SW480 (cell line): ENCODE measurements around the gene GRHL1.

Experiments used
- DNase-seq: peaks from one replicate; pipeline ENCODE4 v3.0.0-alpha.2; 2016; ENCODE audit warnings: low spot score

The GRHL1 gene

GRCh38 chr2:10043256-10043905 lies 91.9 kb downstream of the GRHL1 start, which contains the start of gene KLF11:
Gene KLF11, plus strand, starts transcription at chr2:10043550. Its CDS starts 167 bp downstream, at chr2:10043717.
- DNase-seq = peak; percentile 91

DNA sequence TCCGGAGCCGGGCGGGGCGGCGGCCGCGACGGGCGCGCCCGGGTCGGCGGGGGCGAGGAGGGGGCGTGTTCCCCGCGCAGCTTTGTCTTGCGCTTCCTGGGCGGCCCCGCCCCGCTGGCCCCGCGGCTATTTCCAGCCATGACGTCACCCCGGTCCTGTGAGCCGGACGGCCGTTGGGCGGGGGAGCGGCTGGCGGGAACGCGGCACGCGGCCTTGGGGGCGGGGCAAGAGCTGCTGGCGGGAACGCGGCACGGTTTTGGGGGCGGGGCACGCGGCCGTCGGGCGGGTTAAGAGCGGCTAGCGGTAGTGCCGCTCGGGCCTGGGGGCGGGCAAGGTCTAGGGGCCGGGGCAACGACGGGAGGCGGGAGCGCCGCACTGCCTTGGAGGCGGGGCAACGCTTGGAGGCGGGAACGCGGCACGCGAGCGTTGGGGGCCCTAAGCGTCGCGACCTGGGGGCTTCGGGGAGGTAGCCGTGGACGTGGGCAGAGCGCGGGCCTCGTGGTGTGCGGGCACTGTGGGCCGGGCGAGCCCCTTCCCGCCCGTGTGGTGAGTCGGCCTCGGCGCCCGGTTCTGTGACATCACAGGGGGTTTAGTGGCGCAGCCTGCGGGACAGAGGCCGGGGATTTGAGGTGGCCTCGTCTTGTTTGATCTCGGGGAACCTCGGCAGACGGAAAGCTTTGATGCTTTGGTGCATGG lies 92.6 kb downstream of the GRHL1 start:
- peak; percentile 93 for DNase-seq

GRCh38 chr2:10045561-10046355 lies 94.3 kb downstream of the GRHL1 start:
- DNase-seq = no peak

- no peak for DNase-seq
Measured at GRCh38 chr2:10046931-10047330, 95.4 kb downstream of the GRHL1 start.

DNA sequence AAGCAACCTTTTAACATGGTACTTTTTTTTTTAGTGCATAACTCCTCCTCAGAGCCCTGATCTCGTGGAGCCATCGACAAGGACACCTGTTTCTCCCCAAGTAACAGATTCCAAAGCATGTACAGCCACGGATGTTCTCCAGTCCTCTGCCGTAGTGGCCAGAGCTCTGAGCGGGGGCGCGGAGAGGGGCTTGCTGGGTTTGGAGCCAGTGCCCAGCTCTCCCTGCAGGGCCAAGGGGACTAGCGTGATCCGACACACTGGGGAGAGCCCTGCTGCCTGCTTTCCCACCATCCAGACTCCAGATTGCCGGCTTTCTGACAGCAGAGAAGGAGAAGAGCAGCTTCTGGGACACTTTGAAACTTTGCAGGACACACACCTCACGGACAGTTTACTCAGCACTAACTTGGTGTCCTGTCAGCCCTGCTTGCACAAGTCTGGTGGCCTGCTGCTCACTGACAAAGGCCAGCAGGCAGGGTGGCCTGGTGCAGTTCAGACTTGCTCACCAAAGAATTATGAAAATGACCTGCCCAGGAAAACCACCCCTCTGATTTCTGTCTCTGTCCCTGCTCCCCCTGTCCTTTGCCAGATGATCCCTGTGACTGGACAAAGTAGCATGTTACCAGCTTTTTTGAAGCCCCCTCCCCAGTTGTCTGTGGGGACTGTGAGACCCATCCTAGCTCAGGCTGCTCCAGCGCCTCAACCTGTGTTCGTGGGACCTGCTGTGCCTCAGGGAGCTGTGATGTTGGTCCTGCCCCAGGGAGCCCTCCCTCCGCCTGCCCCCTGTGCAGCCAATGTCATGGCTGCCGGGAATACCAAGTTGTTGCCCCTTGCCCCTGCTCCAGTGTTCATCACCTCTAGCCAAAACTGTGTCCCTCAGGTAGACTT lies 96.4 kb downstream of the GRHL1 start:
- no peak for DNase-seq

GRCh38 chr2:10048501-10049171 lies 97.1 kb downstream of the GRHL1 start:
- peak; percentile 59 for DNase-seq
